MM.1S (cell line): ENCODE data around the gene WDR62.

Experiments used
- CTCF ChIP-seq: fragments of 300-600 bp; sonication (generic); IDR thresholded peaks from 2 replicates; pipeline ENCODE4 v1.5.1; 2016; ENCODE audit warnings: antibody characterized with exemption, low read length, mixed read lengths
- EZH2 ChIP-seq: fragments of 300-600 bp; sonication (generic); optimal IDR thresholded peaks from 2 replicates; pipeline ENCODE3; 2017; ENCODE audit warnings: low read depth, mild to moderate bottlenecking, antibody characterized with exemption, low read length, mixed read lengths
- EZH2phosphoT487 ChIP-seq: fragments of 300-600 bp; sonication (generic); IDR thresholded peaks from 2 replicates; pipeline ENCODE4 v1.6.1; 2018; ENCODE audit warnings: antibody characterized with exemption, low read length

- TF ChIP-seq CTCF = no peak
- TF ChIP-seq EZH2 = no peak
- TF ChIP-seq EZH2phosphoT487 = no peak
These were observed 82.4 kb downstream of the WDR62 start for GRCh38 chr19:36136964-36137686.
